GM21737 (cell line): ENCODE data around the gene GRB10.

Experiments
- ATAC-seq: cut with Tn5 transposase; IDR thresholded peaks from one replicate; pipeline ENCODE4 v1.9.1; 2021; ENCODE audit warnings: mild to moderate bottlenecking, moderate library complexity; ENCODE audit not compliant: unreplicated experiment

The GRB10 gene

GRCh38 chr7:50658696-50659095 is 124.0 kb downstream of the GRB10 start:
- ATAC-seq: no peak

- no peak for ATAC-seq
These were observed 124.8 kb downstream of the GRB10 start for GRCh38 chr7:50657912-50658311.

DNA sequence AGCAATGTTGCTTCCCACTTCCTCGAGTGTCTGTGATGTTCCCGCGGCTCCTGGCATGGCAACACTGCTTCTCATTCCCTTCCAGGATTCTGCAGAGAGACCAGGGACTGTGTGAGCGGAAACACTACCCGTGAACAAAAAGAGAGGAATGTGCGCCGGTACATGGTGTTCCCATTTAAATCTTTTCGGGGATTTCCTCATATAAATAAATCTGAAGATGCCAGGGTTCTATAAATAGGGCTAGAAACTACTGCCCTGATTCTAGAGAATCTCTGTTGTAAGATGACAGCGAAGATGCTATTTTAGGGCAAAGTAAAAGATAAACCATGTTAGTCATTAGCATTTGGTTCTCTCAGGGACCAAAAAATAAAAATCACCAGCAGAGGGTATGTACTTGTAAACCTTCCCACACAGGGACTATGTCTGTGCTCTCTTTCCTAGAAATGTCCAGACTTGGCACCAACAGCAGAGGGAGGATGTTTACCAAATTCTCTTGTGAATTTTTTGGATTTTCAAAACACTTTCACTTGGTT is 125.3 kb downstream of the GRB10 start:
- ATAC-seq: no peak

DNA sequence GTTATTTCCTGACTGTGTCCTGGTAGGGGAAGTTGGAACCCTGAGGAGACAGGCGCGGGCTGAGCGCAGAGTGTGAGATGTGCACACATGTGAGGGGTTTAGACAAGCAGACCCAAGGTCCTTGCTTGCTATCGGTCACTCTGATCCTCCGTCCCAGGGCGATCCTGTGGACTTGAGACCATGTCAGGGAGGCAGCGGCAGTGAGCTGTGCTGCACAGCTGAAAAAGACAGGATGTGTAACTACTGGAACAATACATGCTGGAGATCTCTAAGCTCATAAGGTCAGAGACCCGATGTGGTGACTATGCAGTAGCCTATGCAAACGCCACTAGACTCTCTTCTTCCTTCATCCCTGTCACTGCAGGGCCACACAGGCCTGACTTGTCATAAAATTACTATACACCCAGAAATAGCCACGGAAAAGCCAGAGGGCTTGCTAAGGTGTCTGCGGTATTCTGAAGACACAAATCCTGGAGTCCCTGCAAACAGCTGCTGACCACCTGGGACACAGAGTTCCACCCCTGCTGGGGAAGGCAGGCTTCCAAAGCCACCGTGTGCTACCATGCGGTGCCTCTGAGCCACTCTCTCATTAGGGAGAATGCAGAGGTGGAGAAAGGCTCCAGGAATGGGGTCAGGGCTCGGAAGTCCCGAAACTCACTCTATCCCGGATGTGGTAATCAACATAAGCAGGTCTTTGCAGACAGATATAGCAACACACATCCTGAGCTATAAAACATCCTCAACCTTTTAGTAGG is 126.4 kb downstream of the GRB10 start:
- no peak for ATAC-seq

GRCh38 chr7:50655490-50655889 is 127.2 kb downstream of the GRB10 start:
- no peak for ATAC-seq

- ATAC-seq: no peak
These were observed 127.7 kb downstream of the GRB10 start for GRCh38 chr7:50655020-50655419.

DNA sequence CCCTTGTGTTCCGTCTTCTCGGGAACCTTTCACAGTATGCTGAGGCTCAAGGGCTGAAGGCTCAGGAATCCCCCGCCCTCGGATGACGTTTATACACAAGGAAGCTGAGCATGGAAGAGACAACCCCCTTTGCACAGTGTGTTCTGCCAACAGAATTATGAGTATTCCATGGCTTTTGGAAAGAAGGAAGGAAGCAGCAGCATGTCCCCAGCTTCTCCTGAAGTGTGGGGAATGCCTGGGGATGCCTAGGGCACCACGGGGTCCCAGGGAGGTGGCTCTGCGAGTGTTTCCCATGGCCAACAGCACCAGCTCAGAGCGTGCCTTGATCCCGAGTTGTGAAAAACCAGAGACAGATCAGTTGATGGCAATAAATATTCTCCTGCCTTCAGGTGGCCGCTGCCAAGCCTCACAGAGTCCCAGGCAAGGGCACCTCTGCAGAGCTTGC is 128.7 kb downstream of the GRB10 start:
- ATAC-seq: no peak

- ATAC-seq: no peak
These were observed 129.4 kb downstream of the GRB10 start for GRCh38 chr7:50653126-50653864.

DNA sequence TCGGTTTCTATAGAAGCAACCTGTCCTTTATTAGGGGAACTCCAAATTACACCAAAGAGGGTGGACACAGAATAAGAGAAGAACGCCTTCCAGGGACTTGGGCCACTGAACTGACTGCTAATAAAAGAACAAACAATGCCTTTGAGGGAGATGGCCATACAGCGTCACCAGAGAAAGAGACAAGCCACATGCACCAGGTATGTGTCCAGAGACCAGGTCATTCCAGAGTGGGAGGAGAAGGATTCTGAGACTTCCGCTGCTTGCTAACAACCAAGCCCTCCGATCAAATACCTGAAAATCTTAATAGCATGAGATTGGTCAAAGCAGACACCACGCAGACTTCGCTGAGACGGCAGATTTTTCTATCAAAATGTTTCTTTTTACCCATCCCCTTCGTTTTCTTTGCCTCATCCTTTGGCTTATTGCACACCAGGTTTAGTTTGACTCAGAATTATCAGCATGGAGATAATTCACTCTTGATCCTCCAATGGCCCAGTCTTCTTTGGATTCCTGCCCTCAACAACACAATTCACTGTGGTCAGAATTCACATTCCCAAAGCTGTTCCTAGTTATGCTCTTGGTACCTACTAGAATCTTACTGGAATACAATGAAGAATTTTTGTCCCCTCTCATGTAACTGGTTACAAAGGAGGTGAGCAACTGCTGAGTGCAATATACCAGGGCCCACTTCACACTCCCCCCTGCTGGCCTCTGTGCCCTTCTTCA is 130.1 kb downstream of the GRB10 start:
- ATAC-seq: no peak

GRCh38 chr7:50651271-50651989 is 131.3 kb downstream of the GRB10 start:
- ATAC-seq: peak; percentile 55

- no peak for ATAC-seq
These were observed 132.5 kb downstream of the GRB10 start for GRCh38 chr7:50650057-50650664.

DNA sequence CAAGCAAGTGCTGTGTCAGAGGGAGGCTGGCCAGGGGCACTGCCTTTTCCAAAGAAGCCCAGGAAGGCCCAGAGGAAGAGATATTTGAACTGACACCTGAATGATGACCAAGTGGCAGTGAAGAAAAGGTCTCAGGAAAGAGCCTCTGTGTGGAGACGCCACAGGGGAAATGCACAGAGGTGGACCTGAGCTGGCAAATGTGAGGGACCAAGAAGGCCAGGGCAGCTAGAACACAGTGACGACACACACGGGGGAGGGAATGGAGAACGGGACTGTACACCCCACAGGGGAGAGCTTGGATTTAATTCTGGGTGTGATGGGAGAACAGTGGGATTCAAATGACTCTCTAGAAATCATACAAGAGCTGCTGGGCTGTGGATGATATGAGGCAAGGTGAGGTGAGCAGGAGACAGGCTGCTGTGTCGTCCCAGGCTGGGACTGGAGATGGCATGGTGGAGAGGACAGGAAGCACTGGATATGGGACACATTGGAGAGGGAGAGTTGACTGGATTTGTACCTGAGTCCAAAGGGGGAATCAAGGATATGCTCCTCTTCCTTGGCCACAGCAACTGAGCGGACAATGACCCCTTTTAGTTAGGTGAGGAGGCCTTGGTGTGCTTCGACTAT is 133.3 kb downstream of the GRB10 start:
- ATAC-seq: no peak

DNA sequence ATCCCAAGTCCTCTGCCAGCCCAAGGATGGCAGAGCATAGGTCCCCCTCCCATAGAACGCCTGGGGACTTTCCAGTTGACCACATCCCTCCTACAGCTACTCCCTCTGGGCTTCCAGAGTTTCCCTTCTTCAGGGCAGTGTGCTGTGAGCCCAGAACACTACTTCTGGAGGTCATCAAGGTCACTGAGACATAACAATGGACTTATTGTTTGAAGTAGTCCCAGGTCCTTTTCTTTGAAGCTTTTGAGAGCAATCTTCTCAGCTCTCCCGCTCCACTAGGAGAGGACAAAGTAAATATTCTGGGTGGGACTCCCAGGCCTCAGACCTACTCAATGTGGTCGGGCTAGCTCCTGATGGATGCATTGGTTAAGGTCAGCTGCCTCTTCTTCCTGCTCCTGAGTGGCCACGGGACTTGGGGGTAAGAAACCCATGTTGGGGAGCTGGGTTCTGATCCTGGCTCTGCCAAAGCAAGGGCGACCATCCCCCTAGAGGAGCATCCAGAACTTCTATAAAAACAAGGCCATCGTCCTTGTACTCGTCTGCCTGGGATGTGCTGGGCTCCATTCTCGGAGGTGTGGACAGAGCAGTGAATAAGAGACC is 134.0 kb downstream of the GRB10 start:
- no peak for ATAC-seq

DNA sequence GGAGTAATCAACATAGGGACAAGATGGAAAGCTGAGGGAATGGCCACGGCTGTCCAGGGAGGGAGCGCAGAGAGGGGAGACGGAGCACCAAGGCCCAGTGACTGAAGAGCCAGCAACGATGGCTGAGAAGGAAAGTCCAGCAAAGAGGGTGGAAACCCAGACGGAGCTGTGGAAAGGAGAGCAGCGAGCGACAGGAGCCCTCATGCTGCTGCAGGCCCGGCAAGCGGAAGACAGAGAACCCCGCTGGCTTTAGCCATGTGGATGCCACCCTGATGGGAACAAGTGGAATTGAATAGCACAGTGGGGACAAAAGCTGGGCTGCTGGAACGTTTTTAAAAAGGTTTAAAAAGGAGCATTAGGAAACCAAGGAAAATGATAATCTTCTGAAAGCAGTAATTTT is 134.6 kb downstream of the GRB10 start:
- ATAC-seq: no peak

DNA sequence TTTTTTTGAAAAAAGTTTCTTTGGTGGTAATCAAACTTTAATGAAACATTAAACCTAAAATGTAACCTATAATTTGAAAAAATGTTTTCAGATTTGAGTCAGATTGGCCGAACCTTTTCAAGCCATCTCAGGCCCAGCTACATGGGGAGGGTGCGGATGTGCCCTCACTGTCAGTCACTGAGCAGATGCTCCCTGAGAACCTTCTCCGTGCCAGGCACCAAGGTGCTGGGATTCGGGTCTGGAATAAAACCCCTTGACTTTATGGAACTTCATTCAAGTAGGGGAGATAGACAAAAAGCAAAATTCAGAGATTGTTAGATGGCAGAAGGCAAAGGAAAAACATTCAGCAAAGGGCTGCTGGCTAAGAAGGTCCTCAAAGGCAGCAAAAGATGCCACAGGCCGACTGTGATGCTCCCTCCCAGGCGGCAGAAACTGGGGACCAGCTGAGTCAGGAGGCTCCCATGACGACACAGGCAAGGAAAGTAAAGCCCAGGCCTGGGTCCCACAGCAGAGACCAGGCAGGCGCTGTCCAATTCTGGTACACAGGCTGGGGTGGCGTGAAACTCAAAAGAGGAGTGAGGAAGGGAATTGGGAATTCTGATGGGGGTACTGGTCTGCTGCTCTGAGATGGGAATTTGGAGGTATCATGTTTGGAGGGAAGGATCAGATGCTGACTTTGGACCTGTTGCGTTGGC is 135.3 kb downstream of the GRB10 start:
- no peak for ATAC-seq

- no peak for ATAC-seq
These were observed 136.6 kb downstream of the GRB10 start for GRCh38 chr7:50646069-50646468.

DNA sequence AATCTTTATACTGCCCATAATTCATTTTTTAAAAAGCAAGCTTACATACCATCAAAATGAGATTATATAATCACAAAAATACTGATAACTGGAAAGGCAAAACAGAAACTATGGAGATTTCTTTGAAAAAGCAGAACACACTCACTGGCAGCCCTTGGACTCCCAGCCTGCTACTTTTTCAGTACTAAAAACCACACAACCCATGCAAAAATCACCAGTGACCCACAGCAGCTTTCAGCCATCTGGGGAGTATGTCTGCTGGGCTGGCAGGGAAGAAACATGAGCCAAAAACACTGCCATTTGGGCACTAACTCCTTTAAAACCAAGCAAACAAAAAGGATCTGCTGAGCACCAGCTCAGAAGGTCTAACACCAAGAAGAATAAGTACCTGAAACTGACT is 137.5 kb downstream of the GRB10 start:
- ATAC-seq: no peak

DNA sequence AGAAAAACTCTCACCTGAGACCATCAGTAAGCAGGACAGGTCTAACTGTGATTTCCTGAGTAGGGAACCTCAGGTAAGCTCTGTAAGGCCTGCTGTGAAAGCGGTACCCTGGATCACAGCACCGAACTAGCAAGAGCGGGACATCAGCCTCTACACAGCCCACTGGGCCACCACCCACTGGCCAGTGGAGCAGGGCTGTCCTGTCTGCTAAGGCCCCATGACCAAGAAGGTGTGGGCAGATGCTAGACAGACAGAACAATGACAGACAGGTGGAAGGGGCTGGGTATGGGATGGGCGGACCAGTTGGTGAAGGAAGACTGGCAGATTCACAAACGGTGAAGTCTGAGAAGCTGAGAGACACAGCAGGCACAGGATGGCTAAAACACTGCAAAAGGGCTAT is 138.1 kb downstream of the GRB10 start:
- no peak for ATAC-seq

DNA sequence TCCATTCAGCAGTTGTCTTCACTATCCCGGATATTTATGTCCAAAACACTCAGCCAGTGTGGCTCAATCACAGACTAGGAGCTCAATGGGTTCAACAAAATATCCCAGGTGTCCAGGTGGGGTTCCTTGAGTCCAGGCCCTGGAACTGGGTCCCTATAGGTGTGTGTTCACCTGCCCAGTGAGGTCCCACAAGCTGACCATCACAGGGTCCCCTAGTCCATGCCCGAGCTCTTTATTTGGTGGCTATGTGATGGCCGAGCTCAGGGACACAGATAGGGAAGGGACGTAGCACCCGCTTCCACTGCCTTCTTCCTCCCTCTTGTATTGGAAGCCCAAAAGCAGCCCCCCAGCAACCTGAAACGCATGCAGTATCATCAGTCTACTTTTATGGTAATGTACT is 138.6 kb downstream of the GRB10 start:
- no peak for ATAC-seq
